K562 (cell line): ENCODE measurements around the gene BHLHE40. TPM values are rescaled to one million over a fixed set of nuclear protein-coding genes. Genes with fewer than 3 reads are reported as not detected.

Experiments
- DDX20 ChIP-seq: fragments of 450-650 bp; IDR thresholded peaks from 2 replicates; pipeline ENCODE4 v1.6.1; 2016; ENCODE audit warnings: missing genetic modification characterization, low read depth, mild to moderate bottlenecking, missing compliant biosample characterization, moderate library complexity
- DIDO1 ChIP-seq: fragments of 450-650 bp; IDR thresholded peaks from 2 replicates; pipeline ENCODE4 v1.6.1; 2016; ENCODE audit warnings: low read depth, missing biosample characterization, missing genetic modification characterization
- E2F5 ChIP-seq: sonication (generic); formaldehyde crosslinking; IDR thresholded peaks from 2 replicates; pipeline ENCODE4 v1.8.0; 2022; ENCODE audit warnings: mild to moderate bottlenecking, missing genetic modification reagents
- GATAD2B ChIP-seq: fragments of 450-650 bp; IDR thresholded peaks from 2 replicates; pipeline ENCODE4 v1.6.1; 2017; ENCODE audit warnings: mild to moderate bottlenecking, borderline replicate concordance
- JUND ChIP-seq, 2 experiments: IDR thresholded peaks; 2 replicates in 1 of 2; 3 replicates in 1 of 2; pipeline ENCODE4 v1.6.1; 2011; ENCODE audit warnings: borderline replicate concordance in 2 of 2, low read depth in 2 of 2, low read length in 2 of 2, improper control_type of control experiment in 1 of 2, missing biosample characterization in 1 of 2, missing genetic modification characterization in 1 of 2, missing genetic modification reagents in 1 of 2
- KAT2B ChIP-seq: IDR thresholded peaks from one replicate; pipeline ENCODE4 v1.6.1; 2012; ENCODE audit warnings: low read depth, mild to moderate bottlenecking, control low read depth, inconsistent platforms, low read length, moderate library complexity
- LARP7 ChIP-seq: fragments of 450-650 bp; IDR thresholded peaks from 2 replicates; pipeline ENCODE4 v1.6.1; 2016
- MCM7 ChIP-seq, 2 experiments: fragments of 450-650 bp; IDR thresholded peaks; 2 replicates each; pipeline ENCODE4 v1.6.1; 2016 to 2018
- MTA3 ChIP-seq: fragments of 450-650 bp; formaldehyde crosslinking; IDR thresholded peaks from 2 replicates; pipeline ENCODE4 v1.6.1; 2017; ENCODE audit warnings: mild to moderate bottlenecking, borderline replicate concordance
- NCOA4 ChIP-seq: fragments of 450-650 bp; IDR thresholded peaks from 2 replicates; pipeline ENCODE4 v1.6.1; 2018; ENCODE audit warnings: mild to moderate bottlenecking; ENCODE audit not compliant: partially characterized antibody
- NONO ChIP-seq, 2 experiments: fragments of 200-400 bp in 1 of 2; fragments of 450-650 bp in 1 of 2; formaldehyde crosslinking in 1 of 2; IDR thresholded peaks; 2 replicates each; pipeline ENCODE4 v1.6.1; 2017; ENCODE audit warnings: low read depth in 2 of 2, mild to moderate bottlenecking in 2 of 2, moderate library complexity in 2 of 2, low read length in 1 of 2
- POU5F1 ChIP-seq: fragments of 150-350 bp; IDR thresholded peaks from 2 replicates; pipeline ENCODE4 v1.6.1; 2014; ENCODE audit warnings: borderline replicate concordance, low read length, low read depth, mild to moderate bottlenecking; ENCODE audit not compliant: partially characterized antibody
- SAFB ChIP-seq: fragments of 200-400 bp; formaldehyde crosslinking; IDR thresholded peaks from 2 replicates; pipeline ENCODE4 v1.6.1; 2017; ENCODE audit warnings: low read depth, low read length, borderline replicate concordance
- TCF3 ChIP-seq: sonication (generic); formaldehyde crosslinking; IDR thresholded peaks from 2 replicates; pipeline ENCODE4 v1.4.0; 2020; ENCODE audit warnings: mild to moderate bottlenecking, missing genetic modification reagents
- U2AF1 ChIP-seq: fragments of 200-400 bp; formaldehyde crosslinking; optimal IDR thresholded peaks from 2 replicates; pipeline ENCODE3; 2017; ENCODE audit warnings: mild to moderate bottlenecking, low read depth, low read length, moderate library complexity
- ZNF668 ChIP-seq: fragments of 250-450 bp; sonication (Bioruptor Pico); IDR thresholded peaks from 2 replicates; pipeline ENCODE4 v1.8.0; 2022; ENCODE audit warnings: mild to moderate bottlenecking, inconsistent platforms
- polyA plus RNA-seq, 8 experiments: library from polyadenylated mRNA; depleted of rRNA in 4 of 8; stranded (reverse) in 5 of 8; unstranded in 3 of 8; fragments of >200 nt; fragmentation: Nextera tagmentation in 2 of 8; fragmentation: Illumina TruSeq in 1 of 8; extraction: Ambion mirVana in 2 of 8; extraction: Trizol in 1 of 8; gene quantifications; 2 replicates each; pipeline versions ENCODE4 v1.2.1 to v1.2.3, GENCODE V29; 2011 to 2014; ENCODE audit warnings: inconsistent platforms in 1 of 8, missing spikeins in 1 of 8
- total RNA-seq, 7 experiments: library from RNA; depleted of rRNA in 6 of 7; stranded (reverse); fragments of >200 nt in 6 of 7; fragmentation: Illumina TruSeq in 2 of 7; extraction: Trizol in 2 of 7; gene quantifications; 2 replicates each; pipeline versions ENCODE4 v1.2.1 to v1.2.3, GENCODE V29; 2011 to 2021; ENCODE audit warnings: low replicate concordance in 1 of 7
- TF ChIP-seq, protein P1 (sequence below): fragments of 450-650 bp; IDR thresholded peaks from 2 replicates; pipeline ENCODE4 v1.6.1; 2016; ENCODE audit warnings: low read depth
- TF ChIP-seq, protein P2 (sequence below): fragments of 450-650 bp; conservative IDR thresholded peaks from 2 replicates; pipeline ENCODE4 v1.6.1; 2016; ENCODE audit warnings: missing genetic modification characterization, low read depth, mild to moderate bottlenecking, control low read depth, missing compliant biosample characterization

The BHLHE40 gene
- total and polyA plus RNA-seq, 9 of the 15 experiments (the other 6 are each of a cell fraction or from before 2014, with no cell fraction given): 12.0 to 83.9 (median 31.4) TPM

GRCh38 chr3:5015056-5015455, 35.8 kb downstream of the BHLHE40 start (continued):
- no peak for TF ChIP-seq SAFB
- TF ChIP-seq MCM7 (IDR thresholded peaks at IDR 0.05): 0 out of 4 replicates have a peak, but pooled peaks of 1 of the 2 experiments have one; percentile 52
- peak; percentile 52; the same call in 1 of the 2 replicates for TF ChIP-seq DDX20 (tag)
- no peak for TF ChIP-seq JUND (IDR thresholded peaks at IDR 0.05; ENCODE audit: borderline replicate concordance, low read depth, low read length)
- TF ChIP-seq JUND (tag; IDR thresholded peaks at IDR 0.05; ENCODE audit: borderline replicate concordance, low read depth, low read length): no peak
- TF ChIP-seq, protein P1, sequence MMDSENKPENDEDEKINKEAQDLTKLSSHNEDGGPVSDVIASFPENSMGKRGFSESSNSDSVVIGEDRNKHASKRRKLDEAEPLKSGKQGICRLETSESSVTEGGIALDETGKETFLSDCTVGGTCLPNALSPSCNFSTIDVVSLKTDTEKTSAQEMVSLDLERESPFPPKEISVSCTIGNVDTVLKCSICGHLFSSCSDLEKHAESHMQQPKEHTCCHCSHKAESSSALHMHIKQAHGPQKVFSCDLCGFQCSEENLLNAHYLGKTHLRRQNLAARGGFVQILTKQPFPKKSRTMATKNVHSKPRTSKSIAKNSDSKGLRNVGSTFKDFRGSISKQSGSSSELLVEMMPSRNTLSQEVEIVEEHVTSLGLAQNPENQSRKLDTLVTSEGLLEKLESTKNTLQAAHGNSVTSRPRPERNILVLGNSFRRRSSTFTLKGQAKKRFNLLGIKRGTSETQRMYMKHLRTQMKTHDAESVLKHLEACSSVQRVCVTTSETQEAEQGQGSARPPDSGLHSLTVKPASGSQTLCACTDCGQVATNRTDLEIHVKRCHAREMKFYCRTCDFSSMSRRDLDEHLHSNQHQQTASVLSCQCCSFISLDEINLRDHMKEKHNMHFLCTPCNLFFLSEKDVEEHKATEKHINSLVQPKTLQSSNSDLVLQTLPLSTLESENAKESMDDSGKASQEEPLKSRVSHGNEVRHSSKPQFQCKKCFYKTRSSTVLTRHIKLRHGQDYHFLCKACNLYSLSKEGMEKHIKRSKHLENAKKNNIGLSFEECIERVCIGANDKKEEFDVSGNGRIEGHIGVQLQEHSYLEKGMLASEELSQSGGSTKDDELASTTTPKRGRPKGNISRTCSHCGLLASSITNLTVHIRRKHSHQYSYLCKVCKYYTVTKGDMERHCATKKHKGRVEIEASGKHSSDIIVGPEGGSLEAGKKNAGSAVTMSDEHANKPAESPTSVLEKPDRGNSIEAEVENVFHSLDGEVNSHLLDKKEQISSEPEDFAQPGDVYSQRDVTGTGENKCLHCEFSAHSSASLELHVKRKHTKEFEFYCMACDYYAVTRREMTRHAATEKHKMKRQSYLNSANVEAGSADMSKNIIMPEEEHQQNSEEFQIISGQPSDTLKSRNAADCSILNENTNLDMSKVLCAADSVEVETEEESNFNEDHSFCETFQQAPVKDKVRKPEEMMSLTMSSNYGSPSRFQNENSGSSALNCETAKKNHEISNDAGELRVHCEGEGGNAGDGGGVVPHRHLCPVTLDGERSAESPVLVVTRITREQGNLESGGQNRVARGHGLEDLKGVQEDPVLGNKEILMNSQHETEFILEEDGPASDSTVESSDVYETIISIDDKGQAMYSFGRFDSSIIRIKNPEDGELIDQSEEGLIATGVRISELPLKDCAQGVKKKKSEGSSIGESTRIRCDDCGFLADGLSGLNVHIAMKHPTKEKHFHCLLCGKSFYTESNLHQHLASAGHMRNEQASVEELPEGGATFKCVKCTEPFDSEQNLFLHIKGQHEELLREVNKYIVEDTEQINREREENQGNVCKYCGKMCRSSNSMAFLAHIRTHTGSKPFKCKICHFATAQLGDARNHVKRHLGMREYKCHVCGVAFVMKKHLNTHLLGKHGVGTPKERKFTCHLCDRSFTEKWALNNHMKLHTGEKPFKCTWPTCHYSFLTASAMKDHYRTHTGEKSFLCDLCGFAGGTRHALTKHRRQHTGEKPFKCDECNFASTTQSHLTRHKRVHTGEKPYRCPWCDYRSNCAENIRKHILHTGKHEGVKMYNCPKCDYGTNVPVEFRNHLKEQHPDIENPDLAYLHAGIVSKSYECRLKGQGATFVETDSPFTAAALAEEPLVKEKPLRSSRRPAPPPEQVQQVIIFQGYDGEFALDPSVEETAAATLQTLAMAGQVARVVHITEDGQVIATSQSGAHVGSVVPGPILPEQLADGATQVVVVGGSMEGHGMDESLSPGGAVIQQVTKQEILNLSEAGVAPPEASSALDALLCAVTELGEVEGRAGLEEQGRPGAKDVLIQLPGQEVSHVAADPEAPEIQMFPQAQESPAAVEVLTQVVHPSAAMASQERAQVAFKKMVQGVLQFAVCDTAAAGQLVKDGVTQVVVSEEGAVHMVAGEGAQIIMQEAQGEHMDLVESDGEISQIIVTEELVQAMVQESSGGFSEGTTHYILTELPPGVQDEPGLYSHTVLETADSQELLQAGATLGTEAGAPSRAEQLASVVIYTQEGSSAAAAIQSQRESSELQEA: peak; percentile 32; the same call in 1 of the 2 replicates
- TF ChIP-seq, protein P2, sequence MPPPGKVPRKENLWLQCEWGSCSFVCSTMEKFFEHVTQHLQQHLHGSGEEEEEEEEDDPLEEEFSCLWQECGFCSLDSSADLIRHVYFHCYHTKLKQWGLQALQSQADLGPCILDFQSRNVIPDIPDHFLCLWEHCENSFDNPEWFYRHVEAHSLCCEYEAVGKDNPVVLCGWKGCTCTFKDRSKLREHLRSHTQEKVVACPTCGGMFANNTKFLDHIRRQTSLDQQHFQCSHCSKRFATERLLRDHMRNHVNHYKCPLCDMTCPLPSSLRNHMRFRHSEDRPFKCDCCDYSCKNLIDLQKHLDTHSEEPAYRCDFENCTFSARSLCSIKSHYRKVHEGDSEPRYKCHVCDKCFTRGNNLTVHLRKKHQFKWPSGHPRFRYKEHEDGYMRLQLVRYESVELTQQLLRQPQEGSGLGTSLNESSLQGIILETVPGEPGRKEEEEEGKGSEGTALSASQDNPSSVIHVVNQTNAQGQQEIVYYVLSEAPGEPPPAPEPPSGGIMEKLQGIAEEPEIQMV: peak; percentile 56; the same call in 1 of the 2 replicates
- TF ChIP-seq POU5F1: no peak
- TF ChIP-seq DIDO1 (tag): no peak
- TF ChIP-seq LARP7: peak; percentile 86
- no peak for TF ChIP-seq U2AF1
- TF ChIP-seq GATAD2B: no peak
- TF ChIP-seq TCF3 (CRISPR knock-in tag): no peak
- TF ChIP-seq KAT2B: no peak
- TF ChIP-seq NCOA4: peak; percentile 75
- TF ChIP-seq ZNF668 (CRISPR knock-in tag): 0 out of 2 replicates have a peak, but pooled peaks have one; percentile 6
- TF ChIP-seq E2F5 (CRISPR knock-in tag): no peak
- TF ChIP-seq MTA3: no peak
- TF ChIP-seq NONO (IDR thresholded peaks at IDR 0.05; ENCODE audit: low read depth in 2 of 2, low read length in 1 of 2): no peak
